Small intestine (tissue), 7 donors: ENCODE data around the gene OOSP1. TPM values are rescaled to one million over a fixed set of nuclear protein-coding genes. Genes with fewer than 3 reads are reported as not detected.
"Not testable (repeated sequence)": the region's sequence is repeated elsewhere in the genome, so short reads cannot be mapped to it uniquely, and the experiment has no call there.

Experiments
- DNase-seq, 2 donors: peaks; one replicate each; pipeline versions ENCODE4 v3.0.0 to v3.0.0-alpha.2; 2013
- FAIRE-seq: peaks from 2 replicates; lab custom pipeline; 2012; peaks lifted over from hg19 to GRCh38; lab: Jason Lieb, UNC
- H3K27ac ChIP-seq, 3 donors: one replicate each; pipeline ENCODE4 v1.5.1; 2013; ENCODE audit warnings: low read length in 2 of 3, mild to moderate bottlenecking in 2 of 3, control low read depth in 1 of 3, inconsistent platforms in 1 of 3, low read depth in 1 of 3, moderate library complexity in 1 of 3
- H3K27me3 ChIP-seq, 3 donors: one replicate each; pipeline ENCODE4 v1.6.1; 2013; ENCODE audit warnings: low read length in 3 of 3, inconsistent platforms in 1 of 3; ENCODE audit not compliant: control insufficient read depth in 3 of 3, insufficient read depth in 3 of 3
- H3K36me3 ChIP-seq, 3 donors: one replicate each; pipeline ENCODE4 v1.6.1; 2013; ENCODE audit warnings: low read length in 3 of 3, inconsistent platforms in 1 of 3, low read depth in 1 of 3, mild to moderate bottlenecking in 1 of 3, moderate library complexity in 1 of 3; ENCODE audit not compliant: control insufficient read depth in 3 of 3, insufficient read depth in 2 of 3
- H3K4me1 ChIP-seq, 3 donors: one replicate each; pipeline ENCODE4 v1.6.1; 2013; ENCODE audit warnings: low read length in 2 of 3, inconsistent platforms in 1 of 3, low read depth in 1 of 3, mild to moderate bottlenecking in 1 of 3, moderate library complexity in 1 of 3; ENCODE audit not compliant: control insufficient read depth in 3 of 3, insufficient read depth in 2 of 3
- H3K4me3 ChIP-seq, 3 donors: one replicate each; pipeline ENCODE4 v1.5.1; 2013; ENCODE audit warnings: low read length in 3 of 3, control low read depth in 1 of 3, inconsistent platforms in 1 of 3, low read depth in 1 of 3, mild to moderate bottlenecking in 1 of 3, moderate library complexity in 1 of 3
- H3K9me3 ChIP-seq, 2 donors: one replicate each; pipeline ENCODE4 v1.6.1; 2013; ENCODE audit warnings: low read depth in 1 of 2, low read length in 1 of 2; ENCODE audit not compliant: control insufficient read depth in 2 of 2, insufficient read depth in 1 of 2
- WGBS, 3 donors: extraction: QIAGEN DNeasy Blood & Tissue Kit; methylation state at CpG; one replicate each; pipeline ENCODE4 v1.1.7; 2013; 5-methylcytosine and 5-hydroxymethylcytosine counted together
- polyA plus RNA-seq, 4 donors: library from polyadenylated mRNA; stranded (reverse) in 3 of 4; unstranded in 1 of 4; fragments of 200-250 nt in 3 of 4; fragments of 120-200 nt in 1 of 4; gene quantifications; one replicate each; pipeline versions ENCODE4 v1.2.1 to v1.2.3, GENCODE V29; 2013
- donor health status: healthy with polysubstance abuse.
- donor health status: control.
- donor health status: control.
- donor health status: Bipolar disorder and iron deficiency.
- donor health status: healthy.

The OOSP1 gene
- polyA plus RNA-seq, 4 donors, result not detected

- WGBS, 3 donors, result 73 to 95% (median 88%) methylated on average over 2 of the region's 2 CpGs
- not testable (repeated sequence) for H3K36me3 ChIP-seq, H3K27ac ChIP-seq, H3K9me3 ChIP-seq, FAIRE-seq, H3K4me1 ChIP-seq, H3K4me3 ChIP-seq, DNase-seq, H3K27me3 ChIP-seq
Measured at GRCh38 chr11:59903569-59903968, 34.7 kb upstream of the OOSP1 start.

- 92 to 99% (median 94%) methylated on average over 2 of the region's 2 CpGs for WGBS, 3 donors
- H3K9me3 ChIP-seq, result peaks cover 0 to 33% of the 10 kb centered on the region in 2 donors
- no peak for FAIRE-seq
Measured at GRCh38 chr11:59918480-59918879, 19.8 kb upstream of the OOSP1 start.

GRCh38 chr11:59918987-59919589 lies 19.1 kb upstream of the OOSP1 start:
- H3K27ac ChIP-seq, result no peak overlapping the region
- peaks cover 3 to 39% of the 10 kb centered on the region in 2 donors for H3K9me3 ChIP-seq
- DNase-seq (peak; percentile 38 to 41), FAIRE-seq (no peak)
- H3K4me1 ChIP-seq, result no peaks in the 10 kb centered on the region
- WGBS, 3 donors, result 46 to 59% (median 51%) methylated on average over 3 of the region's 3 CpGs
- no peaks in the 10 kb centered on the region for H3K27me3 ChIP-seq
- no peaks in the 10 kb centered on the region for H3K36me3 ChIP-seq
- no peak overlapping the region for H3K4me3 ChIP-seq

More at GRCh38 chr11:59918480-59918879, 19.8 kb upstream of the OOSP1 start:
- DNase-seq, result no peak
- no peaks in the 10 kb centered on the region for H3K36me3 ChIP-seq
- no peaks in the 10 kb centered on the region for H3K27me3 ChIP-seq
- no peaks in the 10 kb centered on the region for H3K4me1 ChIP-seq
- no peak overlapping the region for H3K4me3 ChIP-seq
- H3K27ac ChIP-seq, result no peak overlapping the region

GRCh38 chr11:59923813-59924212 lies 14.4 kb upstream of the OOSP1 start:
- Histone ChIP-seq H3K36me3 (no peaks in the 10 kb centered on the region), H3K27me3 (no peaks in the 10 kb centered on the region), H3K4me3 (no peak overlapping the region), H3K27ac (no peak overlapping the region), H3K9me3 (peaks cover 5 to 37% of the 10 kb centered on the region in 2 donors), H3K4me1 (no peaks in the 10 kb centered on the region)
- WGBS, 3 donors, result 93 to 99% (median 95%) methylated on average over 6 of the region's 6 CpGs
- DNase-seq, result peak in 1 of 2 donors; percentile 9
- FAIRE-seq, result no peak

GRCh38 chr11:59931688-59932087 lies 6.5 kb upstream of the OOSP1 start:
- WGBS, 3 donors, result 75 to 92% (median 76%) methylated on average over 1 of the region's 1 CpG
- H3K9me3 ChIP-seq, result peaks cover 2 to 18% of the 10 kb centered on the region in 2 donors
- no peak overlapping the region for H3K4me3 ChIP-seq
- FAIRE-seq (no peak), DNase-seq (no peak)
- H3K27ac ChIP-seq, result no peak overlapping the region
- no peaks in the 10 kb centered on the region for H3K36me3 ChIP-seq
- no peaks in the 10 kb centered on the region for H3K4me1 ChIP-seq
- no peaks in the 10 kb centered on the region for H3K27me3 ChIP-seq

GRCh38 chr11:59938718-59939117 lies 486 bp downstream of the OOSP1 start:
- Histone ChIP-seq H3K4me3 (no peak overlapping the region), H3K9me3 (no peaks in the 10 kb centered on the region), H3K27ac (no peak overlapping the region), H3K27me3 (no peaks in the 10 kb centered on the region), H3K36me3 (no peaks in the 10 kb centered on the region), H3K4me1 (no peaks in the 10 kb centered on the region)
- FAIRE-seq (no peak), DNase-seq (no peak)
- 94 to 100% (median 95%) methylated on average over 3 of the region's 3 CpGs for WGBS, 3 donors

GRCh38 chr11:59939482-59939881 lies 1.2 kb downstream of the OOSP1 start:
- FAIRE-seq (no peak), DNase-seq (no peak)
- H3K4me3 ChIP-seq, result no peak overlapping the region
- H3K9me3 ChIP-seq, result no peaks in the 10 kb centered on the region
- H3K36me3 ChIP-seq, result no peaks in the 10 kb centered on the region
- WGBS, 3 donors, result 81 to 87% (median 87%) methylated on average over 2 of the region's 2 CpGs
- H3K4me1 ChIP-seq, result no peaks in the 10 kb centered on the region
- H3K27me3 ChIP-seq, result no peaks in the 10 kb centered on the region
- no peak overlapping the region for H3K27ac ChIP-seq

- FAIRE-seq, result no peak
- H3K4me3 ChIP-seq, result no peak overlapping the region
- WGBS, 3 donors, result 84 to 88% (median 87%) methylated on average over 4 of the region's 4 CpGs
- H3K27ac ChIP-seq, result no peak overlapping the region
- DNase-seq, result no peak
- H3K27me3 ChIP-seq, result no peaks in the 10 kb centered on the region
- H3K9me3 ChIP-seq, result peaks cover 0 to 3% of the 10 kb centered on the region in 2 donors
- no peaks in the 10 kb centered on the region for H3K36me3 ChIP-seq
- H3K4me1 ChIP-seq, result no peaks in the 10 kb centered on the region
Measured at GRCh38 chr11:59941091-59941490, 2.9 kb downstream of the OOSP1 start.
